Caco-2 (cell line): Measurements from ENCODE around the gene ELN. TPM values are rescaled to one million over a fixed set of nuclear protein-coding genes. Genes with fewer than 3 reads are reported as not detected.
"Not testable (repeated sequence)": the region's sequence is repeated elsewhere in the genome, so short reads cannot be mapped to it uniquely, and the experiment has no call there.

Source experiments
- BruUV-seq: library from RNA; stranded (reverse); fragments of 400-500 nt; replicated peaks from 2 replicates; lab custom pipeline; 2021; lab: Mats Ljungman, UMichigan
- CTCF ChIA-PET: fragments of 300-600 bp; sonication (Branson Sonifier 250); formaldehyde crosslinking; loops from one replicate; lab custom pipeline; 2022; ENCODE audit warnings: antibody characterized with exemption; lab: Charles Lee
- POLR2A ChIA-PET: fragments of 300-600 bp; sonication (Branson Sonifier 250); formaldehyde crosslinking; loops from one replicate; lab custom pipeline; 2022; ENCODE audit warnings: antibody characterized with exemption; lab: Charles Lee
- DNase-seq, 2 experiments: peaks; one replicate each; pipeline versions ENCODE4 v3.0.0 to v3.0.0-alpha.2; 2020 to 2022
- H3K27me3 ChIP-seq: replicated peaks from 2 replicates; pipeline ENCODE4 v1.6.0; 2011; ENCODE audit warnings: low read length; ENCODE audit not compliant: control insufficient read depth, insufficient read depth
- H3K36me3 ChIP-seq: 2 replicates; pipeline ENCODE4 v1.5.1; 2011; ENCODE audit warnings: low read length; ENCODE audit not compliant: control insufficient read depth, insufficient read depth
- H3K4me1 ChIP-seq: fragments of 250-450 bp; sonication (Bioruptor Pico); 2 replicates; pipeline ENCODE4 v1.5.1; 2020; ENCODE audit warnings: mild to moderate bottlenecking
- H3K4me3 ChIP-seq: 2 replicates; pipeline ENCODE4 v1.5.1; 2011; ENCODE audit warnings: low read depth, mild to moderate bottlenecking, control low read depth, low read length
- H3K9me3 ChIP-seq: fragments of 250-450 bp; sonication (Bioruptor Pico); 2 replicates; pipeline ENCODE4 v1.5.1; 2020; ENCODE audit warnings: mild to moderate bottlenecking, moderate library complexity
- H3K27ac Mint-ChIP-seq: one replicate; pipeline ENCODE4 v1.8.0; 2022; ENCODE audit warnings: mixed read lengths; ENCODE audit not compliant: unreplicated experiment
- H3K27me3 Mint-ChIP-seq: one replicate; pipeline ENCODE4 v1.8.0; 2022; ENCODE audit warnings: mixed read lengths; ENCODE audit not compliant: insufficient read depth, unreplicated experiment
- H3K36me3 Mint-ChIP-seq: one replicate; pipeline ENCODE4 v1.8.0; 2022; ENCODE audit warnings: mild to moderate bottlenecking, mixed read lengths; ENCODE audit not compliant: insufficient read depth, unreplicated experiment
- H3K4me1 Mint-ChIP-seq: one replicate; pipeline ENCODE4 v1.8.0; 2022; ENCODE audit warnings: low read depth, mixed read lengths; ENCODE audit not compliant: unreplicated experiment
- H3K4me3 Mint-ChIP-seq: one replicate; pipeline ENCODE4 v1.8.0; 2022; ENCODE audit warnings: mild to moderate bottlenecking, moderate library complexity, mixed read lengths; ENCODE audit not compliant: unreplicated experiment
- H3K9me3 Mint-ChIP-seq: one replicate; pipeline ENCODE4 v1.8.0; 2022; ENCODE audit warnings: mixed read lengths; ENCODE audit not compliant: unreplicated experiment
- CTCF ChIP-seq, 2 experiments: fragments of 200-600 bp in 1 of 2; IDR thresholded peaks; 1 replicate in 1 of 2; 2 replicates in 1 of 2; pipeline versions ENCODE4 v1.5.1 to v1.8.0; 2011 to 2022; ENCODE audit warnings: antibody characterized with exemption in 1 of 2, control low read depth in 1 of 2, inconsistent platforms in 1 of 2, low read depth in 1 of 2, low read length in 1 of 2, mild to moderate bottlenecking in 1 of 2, moderate library complexity in 1 of 2; ENCODE audit not compliant: insufficient read depth in 1 of 2, severe bottlenecking in 1 of 2, unreplicated experiment in 1 of 2
- intact Hi-C: fragments of 100-400 bp; cut with micrococcal nuclease; formaldehyde crosslinking; loops from one replicate; pipeline ENCODE4 v1.10.0; 2022; ENCODE audit not compliant: unreplicated experiment
- total RNA-seq: library from RNA; stranded (reverse); gene quantifications from 2 replicates; pipeline ENCODE4 v1.2.3, GENCODE V29; 2022

Gene ELN
- total RNA-seq, 1 experiment from 2014 or later = not detected

- no peak overlapping the region for H3K4me3 ChIP-seq
- no peaks in the 10 kb centered on the region for H3K36me3 ChIP-seq
- no peak for DNase-seq
- no peaks in the 10 kb centered on the region for H3K9me3 Mint-ChIP-seq
- no peaks in the 10 kb centered on the region for H3K4me1 Mint-ChIP-seq
- H3K27ac Mint-ChIP-seq = no peak overlapping the region
- ChIA-PET CTCF (interaction anchor here (1.1 kb wide), 1 partner anchor 18 kb away, joined by 4 read pairs; no protein-coding TSS in a partner anchor), POLR2A (no interaction called here)
- BruUV-seq = no TSS peak
- H3K27me3 ChIP-seq = no peaks in the 10 kb centered on the region
- no peaks in the 10 kb centered on the region for H3K27me3 Mint-ChIP-seq
- H3K4me3 Mint-ChIP-seq = no peak overlapping the region
- H3K4me1 ChIP-seq = no peaks in the 10 kb centered on the region
- no peak for TF ChIP-seq CTCF (IDR thresholded peaks at IDR 0.05; ENCODE audit: insufficient read depth in 1 of 2, low read depth in 1 of 2, low read length in 1 of 2, severe bottlenecking in 1 of 2, unreplicated experiment in 1 of 2)
- intact Hi-C loops = no loop called here
- H3K9me3 ChIP-seq = no peaks in the 10 kb centered on the region
- H3K36me3 Mint-ChIP-seq = no peaks in the 10 kb centered on the region
These were observed 16.7 kb downstream of the ELN start for GRCh38 chr7:74044366-74045350.

GRCh38 chr7:74046581-74046980 lies 18.6 kb downstream of the ELN start:
- H3K4me1 ChIP-seq, POLR2A ChIA-PET, H3K36me3 Mint-ChIP-seq, intact Hi-C loops, H3K9me3 Mint-ChIP-seq, H3K27ac Mint-ChIP-seq, H3K27me3 Mint-ChIP-seq, H3K9me3 ChIP-seq, H3K4me3 Mint-ChIP-seq, H3K27me3 ChIP-seq, DNase-seq, H3K4me3 ChIP-seq, CTCF ChIA-PET, H3K4me1 Mint-ChIP-seq, H3K36me3 ChIP-seq, BruUV-seq: not testable (repeated sequence)

- H3K4me3 Mint-ChIP-seq = no peak overlapping the region
- Histone ChIP-seq H3K27me3 (no peaks in the 10 kb centered on the region), H3K9me3 (no peaks in the 10 kb centered on the region), H3K36me3 (no peaks in the 10 kb centered on the region), H3K4me3 (no peak overlapping the region), H3K4me1 (no peaks in the 10 kb centered on the region)
- H3K36me3 Mint-ChIP-seq = no peaks in the 10 kb centered on the region
- TF ChIP-seq CTCF (IDR thresholded peaks at IDR 0.05; ENCODE audit: insufficient read depth in 1 of 2, low read depth in 1 of 2, low read length in 1 of 2, severe bottlenecking in 1 of 2, unreplicated experiment in 1 of 2) = no peak
- intact Hi-C loops = no loop called here
- ChIA-PET POLR2A (no interaction called here), CTCF (no interaction called here)
- H3K27ac Mint-ChIP-seq = no peak overlapping the region
- no TSS peak for BruUV-seq
- no peaks in the 10 kb centered on the region for H3K9me3 Mint-ChIP-seq
- peaks cover 4% of the 10 kb centered on the region for H3K27me3 Mint-ChIP-seq
- no peaks in the 10 kb centered on the region for H3K4me1 Mint-ChIP-seq
- DNase-seq = no peak
These were observed 19.9 kb downstream of the ELN start for GRCh38 chr7:74047804-74048380.
